HepG2 (cell line): ENCODE data around the gene BLOC1S4. TPM values are rescaled to one million over a fixed set of nuclear protein-coding genes. Genes with fewer than 3 reads are reported as not detected.
A peak's percentile ranks its signal among the peaks of the same experiment; 100 is the strongest.

Experiments
- CENPX ChIP-seq: sonication (generic); formaldehyde crosslinking; IDR thresholded peaks from 2 replicates; pipeline ENCODE4 v1.9.0; 2021; ENCODE audit warnings: mild to moderate bottlenecking, missing genetic modification reagents, moderate library complexity
- DNMT3B ChIP-seq: conservative IDR thresholded peaks from 2 replicates; pipeline ENCODE4 v1.6.1; 2016; ENCODE audit warnings: missing biosample characterization, control low read depth
- PCBP2 ChIP-seq: fragments of 200-400 bp; formaldehyde crosslinking; optimal IDR thresholded peaks from 2 replicates; pipeline ENCODE3; 2018; ENCODE audit warnings: low read length, low read depth; ENCODE audit not compliant: poor library complexity, severe bottlenecking
- SALL2 ChIP-seq: sonication (generic); formaldehyde crosslinking; IDR thresholded peaks from 2 replicates; pipeline ENCODE4 v1.8.1; 2023; ENCODE audit warnings: mild to moderate bottlenecking, missing genetic modification reagents, inconsistent platforms
- TEAD3 ChIP-seq: optimal IDR thresholded peaks from 2 replicates; pipeline ENCODE3; 2016; ENCODE audit warnings: borderline replicate concordance
- TGIF2 ChIP-seq: IDR thresholded peaks from 2 replicates; pipeline ENCODE4 v1.6.1; 2016; ENCODE audit warnings: control low read depth, missing compliant biosample characterization
- ZNF501 ChIP-seq: sonication (generic); formaldehyde crosslinking; IDR thresholded peaks from 2 replicates; pipeline ENCODE4 v1.5.1; 2020; ENCODE audit warnings: mild to moderate bottlenecking, moderate library complexity, missing genetic modification reagents
- polyA plus RNA-seq, 8 experiments: library from polyadenylated mRNA; depleted of rRNA in 3 of 8; stranded (reverse) in 7 of 8; unstranded in 1 of 8; fragments of >200 nt; fragmentation: Illumina TruSeq in 4 of 8; extraction: Trizol in 4 of 8; gene quantifications; 2 replicates each; pipeline versions ENCODE4 v1.2.1 to v1.2.3, GENCODE V29; 2011 to 2016; ENCODE audit warnings: low read depth in 4 of 8, missing spikeins in 1 of 8, mixed read lengths in 1 of 8; ENCODE audit not compliant: insufficient read depth in 1 of 8
- total RNA-seq, 5 experiments: library from RNA; depleted of rRNA; stranded (reverse); fragments of >200 nt; fragmentation: Illumina TruSeq; extraction: Trizol; gene quantifications; 2 replicates each; pipeline ENCODE4 v1.2.3, GENCODE V29; 2016; ENCODE audit warnings: low read depth in 1 of 5
- TF ChIP-seq, protein P1 (sequence below): sonication (generic); formaldehyde crosslinking; conservative IDR thresholded peaks from 2 replicates; pipeline ENCODE4 v1.4.0; 2020; ENCODE audit warnings: missing genetic modification reagents
- TF ChIP-seq, protein P2 (sequence below): fragments of 450-650 bp; IDR thresholded peaks from 2 replicates; pipeline ENCODE4 v1.6.1; 2016
- TF ChIP-seq, protein P3 (sequence below), 2 experiments: IDR thresholded peaks; 2 replicates each; pipeline ENCODE4 v1.6.1; 2011 to 2012; ENCODE audit warnings: low read length in 2 of 2, borderline replicate concordance in 1 of 2, low read depth in 1 of 2, mild to moderate bottlenecking in 1 of 2, moderate library complexity in 1 of 2
- TF ChIP-seq, protein P4 (sequence below), 2 experiments: sonication (generic) in 1 of 2; formaldehyde crosslinking in 1 of 2; IDR thresholded peaks; 2 replicates each; pipeline versions ENCODE4 v1.6.1 to v1.9.0; 2014 to 2022; ENCODE audit warnings: antibody characterized with exemption in 1 of 2, borderline replicate concordance in 1 of 2, inconsistent platforms in 1 of 2, low read depth in 1 of 2, missing genetic modification reagents in 1 of 2
- TF ChIP-seq, protein P5 (sequence below): sonication (generic); formaldehyde crosslinking; IDR thresholded peaks from 2 replicates; pipeline ENCODE4 v1.4.0; 2020; ENCODE audit warnings: missing genetic modification reagents

The BLOC1S4 gene
- total and polyA plus RNA-seq, 2 of the 13 experiments (the other 11 are each of a cell fraction or from before 2014, with no cell fraction given): 15.5 to 20.9 TPM

DNA sequence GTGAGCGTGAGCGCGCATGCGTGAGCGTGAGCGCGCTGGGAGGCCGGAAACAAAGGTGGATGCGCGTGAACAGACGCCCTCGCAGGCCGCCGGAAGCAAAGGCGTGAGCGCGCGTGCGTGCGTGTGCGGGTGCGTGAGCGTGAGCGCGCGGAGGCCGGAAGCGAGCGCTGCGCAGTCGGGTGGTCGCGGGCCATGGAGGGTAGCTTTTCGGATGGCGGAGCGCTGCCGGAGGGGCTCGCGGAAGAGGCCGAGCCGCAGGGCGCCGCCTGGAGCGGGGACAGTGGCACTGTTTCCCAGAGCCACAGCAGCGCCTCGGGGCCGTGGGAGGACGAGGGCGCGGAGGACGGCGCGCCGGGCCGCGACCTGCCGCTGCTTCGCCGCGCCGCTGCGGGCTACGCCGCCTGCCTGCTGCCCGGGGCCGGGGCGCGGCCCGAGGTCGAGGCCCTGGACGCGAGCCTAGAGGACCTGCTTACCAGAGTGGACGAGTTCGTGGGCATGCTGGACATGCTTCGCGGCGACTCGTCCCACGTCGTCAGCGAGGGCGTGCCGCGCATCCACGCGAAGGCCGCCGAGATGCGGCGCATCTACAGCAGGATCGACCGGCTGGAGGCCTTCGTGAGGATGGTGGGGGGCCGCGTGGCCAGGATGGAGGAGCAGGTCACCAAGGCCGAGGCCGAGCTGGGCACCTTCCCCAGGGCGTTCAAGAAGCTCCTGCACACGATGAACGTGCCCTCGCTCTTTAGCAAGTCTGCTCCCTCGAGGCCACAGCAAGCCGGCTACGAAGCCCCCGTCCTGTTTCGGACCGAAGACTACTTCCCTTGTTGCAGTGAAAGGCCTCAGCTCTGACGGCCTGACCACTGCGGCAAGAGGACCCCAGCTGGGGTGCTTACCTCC, at the start of gene BLOC1S4 (continued):
- TF ChIP-seq, protein P1, sequence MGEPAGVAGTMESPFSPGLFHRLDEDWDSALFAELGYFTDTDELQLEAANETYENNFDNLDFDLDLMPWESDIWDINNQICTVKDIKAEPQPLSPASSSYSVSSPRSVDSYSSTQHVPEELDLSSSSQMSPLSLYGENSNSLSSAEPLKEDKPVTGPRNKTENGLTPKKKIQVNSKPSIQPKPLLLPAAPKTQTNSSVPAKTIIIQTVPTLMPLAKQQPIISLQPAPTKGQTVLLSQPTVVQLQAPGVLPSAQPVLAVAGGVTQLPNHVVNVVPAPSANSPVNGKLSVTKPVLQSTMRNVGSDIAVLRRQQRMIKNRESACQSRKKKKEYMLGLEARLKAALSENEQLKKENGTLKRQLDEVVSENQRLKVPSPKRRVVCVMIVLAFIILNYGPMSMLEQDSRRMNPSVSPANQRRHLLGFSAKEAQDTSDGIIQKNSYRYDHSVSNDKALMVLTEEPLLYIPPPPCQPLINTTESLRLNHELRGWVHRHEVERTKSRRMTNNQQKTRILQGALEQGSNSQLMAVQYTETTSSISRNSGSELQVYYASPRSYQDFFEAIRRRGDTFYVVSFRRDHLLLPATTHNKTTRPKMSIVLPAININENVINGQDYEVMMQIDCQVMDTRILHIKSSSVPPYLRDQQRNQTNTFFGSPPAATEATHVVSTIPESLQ (CRISPR knock-in tag): no peak
- TF ChIP-seq, protein P2, sequence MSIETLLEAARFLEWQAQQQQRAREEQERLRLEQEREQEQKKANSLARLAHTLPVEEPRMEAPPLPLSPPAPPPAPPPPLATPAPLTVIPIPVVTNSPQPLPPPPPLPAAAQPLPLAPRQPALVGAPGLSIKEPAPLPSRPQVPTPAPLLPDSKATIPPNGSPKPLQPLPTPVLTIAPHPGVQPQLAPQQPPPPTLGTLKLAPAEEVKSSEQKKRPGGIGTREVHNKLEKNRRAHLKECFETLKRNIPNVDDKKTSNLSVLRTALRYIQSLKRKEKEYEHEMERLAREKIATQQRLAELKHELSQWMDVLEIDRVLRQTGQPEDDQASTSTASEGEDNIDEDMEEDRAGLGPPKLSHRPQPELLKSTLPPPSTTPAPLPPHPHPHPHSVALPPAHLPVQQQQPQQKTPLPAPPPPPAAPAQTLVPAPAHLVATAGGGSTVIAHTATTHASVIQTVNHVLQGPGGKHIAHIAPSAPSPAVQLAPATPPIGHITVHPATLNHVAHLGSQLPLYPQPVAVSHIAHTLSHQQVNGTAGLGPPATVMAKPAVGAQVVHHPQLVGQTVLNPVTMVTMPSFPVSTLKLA: peak; percentile 60
- TF ChIP-seq SALL2 (CRISPR knock-in tag) (0 out of 2 replicates have a peak, but pooled peaks have one; percentile 56), TGIF2 (CRISPR knock-in tag) (0 out of 2 replicates have a peak, but pooled peaks have one; percentile 34), DNMT3B (0 out of 2 replicates have a peak, but pooled peaks have one; percentile 38), PCBP2 (no peak), CENPX (no peak), ZNF501 (CRISPR knock-in tag) (peak; percentile 73), TEAD3 (peak; percentile 24)
- TF ChIP-seq, protein P3, sequence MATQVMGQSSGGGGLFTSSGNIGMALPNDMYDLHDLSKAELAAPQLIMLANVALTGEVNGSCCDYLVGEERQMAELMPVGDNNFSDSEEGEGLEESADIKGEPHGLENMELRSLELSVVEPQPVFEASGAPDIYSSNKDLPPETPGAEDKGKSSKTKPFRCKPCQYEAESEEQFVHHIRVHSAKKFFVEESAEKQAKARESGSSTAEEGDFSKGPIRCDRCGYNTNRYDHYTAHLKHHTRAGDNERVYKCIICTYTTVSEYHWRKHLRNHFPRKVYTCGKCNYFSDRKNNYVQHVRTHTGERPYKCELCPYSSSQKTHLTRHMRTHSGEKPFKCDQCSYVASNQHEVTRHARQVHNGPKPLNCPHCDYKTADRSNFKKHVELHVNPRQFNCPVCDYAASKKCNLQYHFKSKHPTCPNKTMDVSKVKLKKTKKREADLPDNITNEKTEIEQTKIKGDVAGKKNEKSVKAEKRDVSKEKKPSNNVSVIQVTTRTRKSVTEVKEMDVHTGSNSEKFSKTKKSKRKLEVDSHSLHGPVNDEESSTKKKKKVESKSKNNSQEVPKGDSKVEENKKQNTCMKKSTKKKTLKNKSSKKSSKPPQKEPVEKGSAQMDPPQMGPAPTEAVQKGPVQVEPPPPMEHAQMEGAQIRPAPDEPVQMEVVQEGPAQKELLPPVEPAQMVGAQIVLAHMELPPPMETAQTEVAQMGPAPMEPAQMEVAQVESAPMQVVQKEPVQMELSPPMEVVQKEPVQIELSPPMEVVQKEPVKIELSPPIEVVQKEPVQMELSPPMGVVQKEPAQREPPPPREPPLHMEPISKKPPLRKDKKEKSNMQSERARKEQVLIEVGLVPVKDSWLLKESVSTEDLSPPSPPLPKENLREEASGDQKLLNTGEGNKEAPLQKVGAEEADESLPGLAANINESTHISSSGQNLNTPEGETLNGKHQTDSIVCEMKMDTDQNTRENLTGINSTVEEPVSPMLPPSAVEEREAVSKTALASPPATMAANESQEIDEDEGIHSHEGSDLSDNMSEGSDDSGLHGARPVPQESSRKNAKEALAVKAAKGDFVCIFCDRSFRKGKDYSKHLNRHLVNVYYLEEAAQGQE (IDR thresholded peaks at IDR 0.05; ENCODE audit: borderline replicate concordance in 1 of 2, low read depth in 1 of 2, low read length in 2 of 2): peak in 1 of 2 experiments; percentile 28; a peak in 1 of 4 replicates
- TF ChIP-seq, protein P4, sequence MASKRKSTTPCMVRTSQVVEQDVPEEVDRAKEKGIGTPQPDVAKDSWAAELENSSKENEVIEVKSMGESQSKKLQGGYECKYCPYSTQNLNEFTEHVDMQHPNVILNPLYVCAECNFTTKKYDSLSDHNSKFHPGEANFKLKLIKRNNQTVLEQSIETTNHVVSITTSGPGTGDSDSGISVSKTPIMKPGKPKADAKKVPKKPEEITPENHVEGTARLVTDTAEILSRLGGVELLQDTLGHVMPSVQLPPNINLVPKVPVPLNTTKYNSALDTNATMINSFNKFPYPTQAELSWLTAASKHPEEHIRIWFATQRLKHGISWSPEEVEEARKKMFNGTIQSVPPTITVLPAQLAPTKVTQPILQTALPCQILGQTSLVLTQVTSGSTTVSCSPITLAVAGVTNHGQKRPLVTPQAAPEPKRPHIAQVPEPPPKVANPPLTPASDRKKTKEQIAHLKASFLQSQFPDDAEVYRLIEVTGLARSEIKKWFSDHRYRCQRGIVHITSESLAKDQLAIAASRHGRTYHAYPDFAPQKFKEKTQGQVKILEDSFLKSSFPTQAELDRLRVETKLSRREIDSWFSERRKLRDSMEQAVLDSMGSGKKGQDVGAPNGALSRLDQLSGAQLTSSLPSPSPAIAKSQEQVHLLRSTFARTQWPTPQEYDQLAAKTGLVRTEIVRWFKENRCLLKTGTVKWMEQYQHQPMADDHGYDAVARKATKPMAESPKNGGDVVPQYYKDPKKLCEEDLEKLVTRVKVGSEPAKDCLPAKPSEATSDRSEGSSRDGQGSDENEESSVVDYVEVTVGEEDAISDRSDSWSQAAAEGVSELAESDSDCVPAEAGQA (IDR thresholded peaks at IDR 0.05; ENCODE audit: low read depth): no peak
- TF ChIP-seq, protein P4 (CRISPR knock-in tag; IDR thresholded peaks at IDR 0.05; ENCODE audit: borderline replicate concordance): peak; percentile 78; the same call in 1 of the 2 replicates
- TF ChIP-seq, protein P5, sequence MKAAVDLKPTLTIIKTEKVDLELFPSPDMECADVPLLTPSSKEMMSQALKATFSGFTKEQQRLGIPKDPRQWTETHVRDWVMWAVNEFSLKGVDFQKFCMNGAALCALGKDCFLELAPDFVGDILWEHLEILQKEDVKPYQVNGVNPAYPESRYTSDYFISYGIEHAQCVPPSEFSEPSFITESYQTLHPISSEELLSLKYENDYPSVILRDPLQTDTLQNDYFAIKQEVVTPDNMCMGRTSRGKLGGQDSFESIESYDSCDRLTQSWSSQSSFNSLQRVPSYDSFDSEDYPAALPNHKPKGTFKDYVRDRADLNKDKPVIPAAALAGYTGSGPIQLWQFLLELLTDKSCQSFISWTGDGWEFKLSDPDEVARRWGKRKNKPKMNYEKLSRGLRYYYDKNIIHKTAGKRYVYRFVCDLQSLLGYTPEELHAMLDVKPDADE (CRISPR knock-in tag): no peak
